ENCODE results near the gene OR51B2.

The OR51B2 gene

DNA sequence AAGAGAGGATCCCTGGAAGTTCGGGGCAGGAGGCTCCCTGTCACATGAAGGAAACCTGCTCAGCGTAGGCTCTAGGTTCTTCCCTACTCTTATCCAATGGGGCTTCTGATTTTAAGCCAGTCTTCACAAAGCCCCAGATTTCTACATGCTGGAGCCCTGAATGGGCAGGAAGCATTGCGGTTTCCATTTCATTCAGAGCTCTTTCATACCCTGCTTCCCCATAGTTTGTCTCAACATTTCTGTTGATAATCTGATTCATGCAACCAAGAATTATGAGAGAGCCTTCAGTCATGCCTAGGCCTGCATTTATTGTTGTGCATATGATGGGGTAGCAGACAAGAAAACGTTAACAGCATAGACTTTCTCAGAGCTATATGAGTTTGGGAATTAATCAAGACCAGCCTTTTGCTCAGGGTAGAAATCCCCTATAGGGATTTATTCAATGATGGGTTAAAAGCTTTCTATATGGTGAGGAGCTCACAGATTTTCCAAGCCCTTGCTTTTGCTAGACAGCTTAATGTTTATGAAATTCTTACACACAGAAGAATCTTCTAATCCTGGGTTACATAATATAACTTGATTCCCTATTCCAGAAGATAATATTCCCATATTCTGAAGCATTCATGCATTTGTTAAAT lies 38.3 kb downstream of the OR51B2 start:
- TF ChIP-seq OSR1 (CRISPR knock-in tag; IDR thresholded peaks at IDR 0.05) (no peak), ZNF8 (CRISPR knock-in tag; IDR thresholded peaks at IDR 0.05) (no peak), TCF4 (CRISPR knock-in tag; IDR thresholded peaks at IDR 0.05; ENCODE audit: borderline replicate concordance) (no peak), PPARA (CRISPR knock-in tag; IDR thresholded peaks at IDR 0.05; ENCODE audit: borderline replicate concordance) (no peak), ARNTL (CRISPR knock-in tag; IDR thresholded peaks at IDR 0.05; ENCODE audit: borderline replicate concordance, low read depth) (no peak), ZC3H10 (CRISPR knock-in tag; IDR thresholded peaks at IDR 0.05) (no peak), ZNF70 (CRISPR knock-in tag; IDR thresholded peaks at IDR 0.05) (no peak), ZFP3 (CRISPR knock-in tag; IDR thresholded peaks at IDR 0.05) (no peak), ESRRG (CRISPR knock-in tag; IDR thresholded peaks at IDR 0.05) (no peak), CSDC2 (CRISPR knock-in tag; IDR thresholded peaks at IDR 0.05) (no peak), BACH2 (CRISPR knock-in tag; IDR thresholded peaks at IDR 0.05; ENCODE audit: borderline replicate concordance) (no peak)
- TF ChIP-seq, protein P1, sequence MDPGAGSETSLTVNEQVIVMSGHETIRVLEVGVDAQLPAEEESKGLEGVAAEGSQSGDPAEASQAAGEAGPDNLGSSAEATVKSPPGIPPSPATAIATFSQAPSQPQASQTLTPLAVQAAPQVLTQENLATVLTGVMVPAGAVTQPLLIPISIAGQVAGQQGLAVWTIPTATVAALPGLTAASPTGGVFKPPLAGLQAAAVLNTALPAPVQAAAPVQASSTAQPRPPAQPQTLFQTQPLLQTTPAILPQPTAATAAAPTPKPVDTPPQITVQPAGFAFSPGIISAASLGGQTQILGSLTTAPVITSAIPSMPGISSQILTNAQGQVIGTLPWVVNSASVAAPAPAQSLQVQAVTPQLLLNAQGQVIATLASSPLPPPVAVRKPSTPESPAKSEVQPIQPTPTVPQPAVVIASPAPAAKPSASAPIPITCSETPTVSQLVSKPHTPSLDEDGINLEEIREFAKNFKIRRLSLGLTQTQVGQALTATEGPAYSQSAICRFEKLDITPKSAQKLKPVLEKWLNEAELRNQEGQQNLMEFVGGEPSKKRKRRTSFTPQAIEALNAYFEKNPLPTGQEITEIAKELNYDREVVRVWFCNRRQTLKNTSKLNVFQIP (CRISPR knock-in tag; IDR thresholded peaks at IDR 0.05; ENCODE audit: borderline replicate concordance, low read depth), result no peak
- TF ChIP-seq, protein P2, sequence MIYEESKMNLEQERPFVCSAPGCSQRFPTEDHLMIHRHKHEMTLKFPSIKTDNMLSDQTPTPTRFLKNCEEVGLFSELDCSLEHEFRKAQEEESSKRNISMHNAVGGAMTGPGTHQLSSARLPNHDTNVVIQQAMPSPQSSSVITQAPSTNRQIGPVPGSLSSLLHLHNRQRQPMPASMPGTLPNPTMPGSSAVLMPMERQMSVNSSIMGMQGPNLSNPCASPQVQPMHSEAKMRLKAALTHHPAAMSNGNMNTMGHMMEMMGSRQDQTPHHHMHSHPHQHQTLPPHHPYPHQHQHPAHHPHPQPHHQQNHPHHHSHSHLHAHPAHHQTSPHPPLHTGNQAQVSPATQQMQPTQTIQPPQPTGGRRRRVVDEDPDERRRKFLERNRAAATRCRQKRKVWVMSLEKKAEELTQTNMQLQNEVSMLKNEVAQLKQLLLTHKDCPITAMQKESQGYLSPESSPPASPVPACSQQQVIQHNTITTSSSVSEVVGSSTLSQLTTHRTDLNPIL (CRISPR knock-in tag; IDR thresholded peaks at IDR 0.05; ENCODE audit: low read depth), result no peak
- TF ChIP-seq, protein P3, sequence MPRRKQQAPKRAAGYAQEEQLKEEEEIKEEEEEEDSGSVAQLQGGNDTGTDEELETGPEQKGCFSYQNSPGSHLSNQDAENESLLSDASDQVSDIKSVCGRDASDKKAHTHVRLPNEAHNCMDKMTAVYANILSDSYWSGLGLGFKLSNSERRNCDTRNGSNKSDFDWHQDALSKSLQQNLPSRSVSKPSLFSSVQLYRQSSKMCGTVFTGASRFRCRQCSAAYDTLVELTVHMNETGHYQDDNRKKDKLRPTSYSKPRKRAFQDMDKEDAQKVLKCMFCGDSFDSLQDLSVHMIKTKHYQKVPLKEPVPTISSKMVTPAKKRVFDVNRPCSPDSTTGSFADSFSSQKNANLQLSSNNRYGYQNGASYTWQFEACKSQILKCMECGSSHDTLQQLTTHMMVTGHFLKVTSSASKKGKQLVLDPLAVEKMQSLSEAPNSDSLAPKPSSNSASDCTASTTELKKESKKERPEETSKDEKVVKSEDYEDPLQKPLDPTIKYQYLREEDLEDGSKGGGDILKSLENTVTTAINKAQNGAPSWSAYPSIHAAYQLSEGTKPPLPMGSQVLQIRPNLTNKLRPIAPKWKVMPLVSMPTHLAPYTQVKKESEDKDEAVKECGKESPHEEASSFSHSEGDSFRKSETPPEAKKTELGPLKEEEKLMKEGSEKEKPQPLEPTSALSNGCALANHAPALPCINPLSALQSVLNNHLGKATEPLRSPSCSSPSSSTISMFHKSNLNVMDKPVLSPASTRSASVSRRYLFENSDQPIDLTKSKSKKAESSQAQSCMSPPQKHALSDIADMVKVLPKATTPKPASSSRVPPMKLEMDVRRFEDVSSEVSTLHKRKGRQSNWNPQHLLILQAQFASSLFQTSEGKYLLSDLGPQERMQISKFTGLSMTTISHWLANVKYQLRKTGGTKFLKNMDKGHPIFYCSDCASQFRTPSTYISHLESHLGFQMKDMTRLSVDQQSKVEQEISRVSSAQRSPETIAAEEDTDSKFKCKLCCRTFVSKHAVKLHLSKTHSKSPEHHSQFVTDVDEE (CRISPR knock-in tag; IDR thresholded peaks at IDR 0.05), result no peak
- ATAC-seq, result no peak

DNA sequence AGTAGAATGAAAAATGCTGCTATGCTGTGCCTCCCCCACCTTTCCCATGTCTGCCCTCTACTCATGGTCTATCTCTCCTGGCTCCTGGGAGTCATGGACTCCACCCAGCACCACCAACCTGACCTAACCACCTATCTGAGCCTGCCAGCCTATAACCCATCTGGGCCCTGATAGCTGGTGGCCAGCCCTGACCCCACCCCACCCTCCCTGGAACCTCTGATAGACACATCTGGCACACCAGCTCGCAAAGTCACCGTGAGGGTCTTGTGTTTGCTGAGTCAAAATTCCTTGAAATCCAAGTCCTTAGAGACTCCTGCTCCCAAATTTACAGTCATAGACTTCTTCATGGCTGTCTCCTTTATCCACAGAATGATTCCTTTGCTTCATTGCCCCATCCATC lies 39.5 kb downstream of the OR51B2 start:
- ATAC-seq, result no peak
- TF ChIP-seq PPARA (CRISPR knock-in tag; IDR thresholded peaks at IDR 0.05; ENCODE audit: borderline replicate concordance) (no peak), ZNF565 (CRISPR knock-in tag; conservative IDR thresholded peaks at IDR 0.05; ENCODE audit: low read depth) (no peak), ESRRG (CRISPR knock-in tag; IDR thresholded peaks at IDR 0.05) (no peak), ZFP3 (CRISPR knock-in tag; IDR thresholded peaks at IDR 0.05) (no peak), TCF4 (CRISPR knock-in tag; IDR thresholded peaks at IDR 0.05; ENCODE audit: borderline replicate concordance) (no peak), CSDC2 (CRISPR knock-in tag; IDR thresholded peaks at IDR 0.05) (no peak), ZNF70 (CRISPR knock-in tag; IDR thresholded peaks at IDR 0.05) (no peak), BACH2 (CRISPR knock-in tag; IDR thresholded peaks at IDR 0.05; ENCODE audit: borderline replicate concordance) (no peak), ZFP30 (CRISPR knock-in tag; IDR thresholded peaks at IDR 0.05) (no peak), RARB (CRISPR knock-in tag; IDR thresholded peaks at IDR 0.05) (no peak)
- TF ChIP-seq, protein P1 (CRISPR knock-in tag; IDR thresholded peaks at IDR 0.05; ENCODE audit: borderline replicate concordance, low read depth), result no peak
- TF ChIP-seq, protein P4, sequence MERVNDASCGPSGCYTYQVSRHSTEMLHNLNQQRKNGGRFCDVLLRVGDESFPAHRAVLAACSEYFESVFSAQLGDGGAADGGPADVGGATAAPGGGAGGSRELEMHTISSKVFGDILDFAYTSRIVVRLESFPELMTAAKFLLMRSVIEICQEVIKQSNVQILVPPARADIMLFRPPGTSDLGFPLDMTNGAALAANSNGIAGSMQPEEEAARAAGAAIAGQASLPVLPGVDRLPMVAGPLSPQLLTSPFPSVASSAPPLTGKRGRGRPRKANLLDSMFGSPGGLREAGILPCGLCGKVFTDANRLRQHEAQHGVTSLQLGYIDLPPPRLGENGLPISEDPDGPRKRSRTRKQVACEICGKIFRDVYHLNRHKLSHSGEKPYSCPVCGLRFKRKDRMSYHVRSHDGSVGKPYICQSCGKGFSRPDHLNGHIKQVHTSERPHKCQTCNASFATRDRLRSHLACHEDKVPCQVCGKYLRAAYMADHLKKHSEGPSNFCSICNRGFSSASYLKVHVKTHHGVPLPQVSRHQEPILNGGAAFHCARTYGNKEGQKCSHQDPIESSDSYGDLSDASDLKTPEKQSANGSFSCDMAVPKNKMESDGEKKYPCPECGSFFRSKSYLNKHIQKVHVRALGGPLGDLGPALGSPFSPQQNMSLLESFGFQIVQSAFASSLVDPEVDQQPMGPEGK (CRISPR knock-in tag; IDR thresholded peaks at IDR 0.05; ENCODE audit: borderline replicate concordance), result no peak
- TF ChIP-seq, protein P3 (CRISPR knock-in tag; IDR thresholded peaks at IDR 0.05), result no peak
- TF ChIP-seq, protein P2 (CRISPR knock-in tag; IDR thresholded peaks at IDR 0.05; ENCODE audit: low read depth), result no peak

Measured in SK-N-SH treated with all-trans-retinoic acid at 6 μM for 48 hours (cell line).